ENCODE measurements around the gene DNM2. TPM values are rescaled to one million over a fixed set of nuclear protein-coding genes. Genes with fewer than 3 reads are reported as not detected.

Gene DNM2
- total RNA-seq, 2 experiments from 2014 or later, result 279 to 286 TPM

GRCh38 chr19:10839114-10840050 lies 121.5 kb downstream of the DNM2 start:
- Mint-ChIP-seq H3K4me1 (ENCODE audit: low read depth) (peaks cover 15% of the 10 kb centered on the region), H3K9me3 (peaks cover 7% of the 10 kb centered on the region), H3K27me3 (no peaks in the 10 kb centered on the region), H3K36me3 (ENCODE audit: low read depth) (peaks cover 14% of the 10 kb centered on the region), H3K27ac (no peak overlapping the region), H3K4me3 (peak overlapping the region; percentile 5)
- intact Hi-C loops (cut with DNase I, micrococcal nuclease), result no loop called here
- DNase-seq, result no peak
- CTCF ChIA-PET, result interaction anchor here (2.4 kb wide), 1 partner anchor 25 kb away, joined by 8 read pairs; no protein-coding TSS in a partner anchor
- H3K4me1 ChIP-seq (ENCODE audit: insufficient read depth, low read length), result peaks cover 21% of the 10 kb centered on the region
- no peaks in the 10 kb centered on the region for H3K36me3 ChIP-seq (ENCODE audit: insufficient read depth, low read length)
- POLR2A ChIA-PET, result no interaction called here
- H3K27ac ChIP-seq (ENCODE audit: low read depth in 1 of 2, low read length in 2 of 2), result no peak overlapping the region
- H3K4me3 ChIP-seq (ENCODE audit: low read length), result no peak overlapping the region
- H3K9me3 ChIP-seq (ENCODE audit: control insufficient read depth in 1 of 2, insufficient read depth in 1 of 2, low read length in 2 of 2), result peaks cover 0 to 15% of the 10 kb centered on the region in 2 experiments
- TF ChIP-seq CTCF (IDR thresholded peaks at IDR 0.05), result no peak
- H3K27me3 ChIP-seq (ENCODE audit: control insufficient read depth in 1 of 2, insufficient read depth in 2 of 2, low read length in 2 of 2), result no peaks in the 10 kb centered on the region
- ATAC-seq (ENCODE audit: poor library complexity), result no peak

DNA sequence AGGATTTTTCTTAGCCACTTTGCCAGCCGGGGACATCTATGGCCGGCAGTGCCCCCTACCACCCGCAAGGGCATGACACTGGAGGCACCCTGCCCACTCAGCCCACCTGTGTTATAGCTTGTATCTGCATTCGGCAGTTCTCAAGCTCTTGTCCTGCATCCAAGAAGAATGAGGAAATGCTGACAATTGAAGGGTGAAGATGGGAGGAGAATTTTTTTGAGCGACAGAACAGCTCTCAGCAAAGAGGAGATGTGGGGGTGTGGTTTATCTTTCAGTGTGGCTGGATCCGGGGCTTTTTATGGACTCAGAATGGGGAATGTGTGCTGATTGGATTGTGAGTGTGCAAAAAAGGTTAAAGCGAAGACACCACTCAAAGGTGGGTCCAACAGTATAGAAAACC lies 124.9 kb downstream of the DNM2 start:
- Histone ChIP-seq H3K27ac (ENCODE audit: low read depth in 1 of 2, low read length in 2 of 2) (no peak overlapping the region), H3K27me3 (ENCODE audit: control insufficient read depth in 1 of 2, insufficient read depth in 2 of 2, low read length in 2 of 2) (no peaks in the 10 kb centered on the region), H3K4me3 (ENCODE audit: low read length) (no peak overlapping the region), H3K9me3 (ENCODE audit: control insufficient read depth in 1 of 2, insufficient read depth in 1 of 2, low read length in 2 of 2) (peaks cover 8% of the 10 kb centered on the region in 2 experiments), H3K4me1 (ENCODE audit: insufficient read depth, low read length) (no peaks in the 10 kb centered on the region), H3K36me3 (ENCODE audit: insufficient read depth, low read length) (no peaks in the 10 kb centered on the region)
- Mint-ChIP-seq H3K4me3 (no peak overlapping the region), H3K4me1 (ENCODE audit: low read depth) (no peaks in the 10 kb centered on the region), H3K27ac (no peak overlapping the region), H3K36me3 (ENCODE audit: low read depth) (peaks cover 4% of the 10 kb centered on the region), H3K9me3 (peaks cover 7% of the 10 kb centered on the region), H3K27me3 (peaks cover 4% of the 10 kb centered on the region)
- ChIA-PET CTCF (interaction anchor here (0.8 kb wide), 1 partner anchor 126 kb away, joined by 3 read pairs; no protein-coding TSS in a partner anchor), POLR2A (no interaction called here)
- no peak for DNase-seq
- TF ChIP-seq CTCF (IDR thresholded peaks at IDR 0.05), result no peak
- no peak for ATAC-seq (ENCODE audit: poor library complexity)
- intact Hi-C loops (cut with DNase I, micrococcal nuclease), result no loop called here

- POLR2A ChIA-PET, result no interaction called here
- H3K27ac Mint-ChIP-seq, result no peak overlapping the region
Measured at GRCh38 chr19:10846500-10847202, 128.8 kb downstream of the DNM2 start.

More at GRCh38 chr19:10846500-10847202, 128.8 kb downstream of the DNM2 start:
- peaks cover 8% of the 10 kb centered on the region in 2 experiments for H3K9me3 ChIP-seq (ENCODE audit: control insufficient read depth in 1 of 2, insufficient read depth in 1 of 2, low read length in 2 of 2)
- ATAC-seq (ENCODE audit: poor library complexity), result no peak
- Mint-ChIP-seq H3K9me3 (peaks cover 5% of the 10 kb centered on the region), H3K4me1 (ENCODE audit: low read depth) (no peaks in the 10 kb centered on the region), H3K36me3 (ENCODE audit: low read depth) (peaks cover 4% of the 10 kb centered on the region), H3K27me3 (peaks cover 4% of the 10 kb centered on the region), H3K4me3 (no peak overlapping the region)
- peak in 1 of 14 experiments; percentile 11 for DNase-seq
- no peak for TF ChIP-seq CTCF (IDR thresholded peaks at IDR 0.05)
- H3K4me3 ChIP-seq (ENCODE audit: low read length), result no peak overlapping the region
- no peaks in the 10 kb centered on the region for H3K27me3 ChIP-seq (ENCODE audit: control insufficient read depth in 1 of 2, insufficient read depth in 2 of 2, low read length in 2 of 2)
- intact Hi-C loops (cut with DNase I, micrococcal nuclease), result no loop called here
- CTCF ChIA-PET, result interaction anchor here (1.5 kb wide), 1 partner anchor 18 kb away, joined by 3 read pairs; no protein-coding TSS in a partner anchor
- no peaks in the 10 kb centered on the region for H3K36me3 ChIP-seq (ENCODE audit: insufficient read depth, low read length)
- peaks cover 3% of the 10 kb centered on the region for H3K4me1 ChIP-seq (ENCODE audit: insufficient read depth, low read length)
- no peak overlapping the region for H3K27ac ChIP-seq (ENCODE audit: low read depth in 1 of 2, low read length in 2 of 2)

Measured in CD4-positive, alpha-beta T cell (primary cell).